ENCODE data around the gene GNG11.
A peak's percentile ranks its signal among the peaks of the same experiment; 100 is the strongest.
"Not testable (repeated sequence)": the region's sequence is repeated elsewhere in the genome, so short reads cannot be mapped to it uniquely, and the experiment has no call there.

GNG11 gene

DNA sequence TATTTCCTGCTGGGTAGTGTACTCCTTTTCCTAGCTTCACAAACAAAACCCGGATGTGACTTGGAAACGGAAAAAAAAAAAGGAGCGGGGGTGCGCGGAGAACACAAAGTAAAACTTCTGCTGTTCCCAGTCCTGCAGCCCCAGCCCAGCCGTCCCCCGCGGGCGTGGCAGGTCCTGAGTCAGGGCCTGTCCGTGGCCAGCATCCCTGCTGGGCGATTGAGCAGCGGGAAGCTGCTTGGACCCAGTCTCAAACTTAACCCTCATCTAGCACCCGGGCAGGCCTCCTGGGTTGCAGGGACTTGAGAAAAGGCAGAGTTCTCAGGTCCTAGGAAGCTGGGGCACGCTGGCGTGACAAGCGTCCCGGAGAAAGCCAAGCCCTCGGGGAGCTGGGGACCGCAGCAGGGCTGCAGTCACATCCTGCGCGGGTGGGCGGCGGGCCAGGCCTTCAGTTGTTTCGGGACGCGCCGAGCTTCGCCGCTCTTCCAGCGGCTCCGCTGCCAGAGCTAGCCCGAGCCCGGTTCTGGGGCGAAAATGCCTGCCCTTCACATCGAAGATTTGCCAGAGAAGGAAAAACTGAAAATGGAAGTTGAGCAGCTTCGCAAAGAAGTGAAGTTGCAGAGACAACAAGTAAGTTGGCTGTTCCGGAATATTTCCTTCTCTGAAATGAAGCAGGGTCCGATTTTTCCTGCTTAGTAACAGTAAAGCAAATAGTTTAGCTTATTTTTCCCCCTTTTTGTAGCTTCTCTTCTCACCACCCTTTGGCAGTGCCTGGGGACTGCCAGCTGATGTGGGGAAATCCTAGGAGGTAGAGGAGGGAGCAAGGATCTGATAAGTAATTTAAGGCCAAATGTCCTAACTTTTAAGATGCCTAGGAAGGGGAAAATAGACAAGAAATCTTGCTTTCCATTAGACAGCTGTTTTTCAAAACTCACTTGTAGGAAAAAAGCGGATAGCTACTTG lies at the start of gene GNG11:
Gene GNG11, plus strand, starts transcription at position 129 of the 960 bp plus-strand sequence. Its CDS starts 403 bp downstream, at position 532.
- peak; percentile 49 to 61 for ATAC-seq

DNA sequence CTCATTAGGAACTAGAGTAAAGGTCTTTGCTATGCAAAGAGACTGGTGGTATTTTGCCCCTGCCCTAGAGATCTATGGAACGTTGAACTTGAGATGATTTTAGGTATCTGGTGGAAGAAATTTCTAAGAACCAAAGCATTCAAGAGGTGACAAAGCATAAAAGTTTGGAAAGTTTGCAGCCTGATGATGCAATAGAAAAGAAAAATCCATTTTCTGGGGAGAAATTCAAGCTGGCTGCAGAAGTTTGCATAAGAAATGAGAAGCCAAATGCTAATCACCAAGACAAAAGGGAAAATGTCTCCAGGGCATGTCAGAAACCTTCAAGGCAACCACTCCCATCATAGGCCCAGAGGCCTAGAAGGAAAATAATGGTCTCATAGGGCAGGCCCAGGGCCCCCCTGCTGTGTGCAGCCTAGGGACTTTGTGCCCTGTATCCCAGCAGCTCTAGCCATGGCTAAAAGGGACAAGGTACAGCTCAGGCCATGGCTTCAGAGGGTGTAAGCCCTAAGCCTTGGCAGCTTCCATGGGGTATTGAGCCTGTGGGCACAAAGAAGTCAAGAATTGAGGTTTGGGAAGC lies 47.4 kb upstream of the GNG11 start:
- no peak for ATAC-seq

DNA sequence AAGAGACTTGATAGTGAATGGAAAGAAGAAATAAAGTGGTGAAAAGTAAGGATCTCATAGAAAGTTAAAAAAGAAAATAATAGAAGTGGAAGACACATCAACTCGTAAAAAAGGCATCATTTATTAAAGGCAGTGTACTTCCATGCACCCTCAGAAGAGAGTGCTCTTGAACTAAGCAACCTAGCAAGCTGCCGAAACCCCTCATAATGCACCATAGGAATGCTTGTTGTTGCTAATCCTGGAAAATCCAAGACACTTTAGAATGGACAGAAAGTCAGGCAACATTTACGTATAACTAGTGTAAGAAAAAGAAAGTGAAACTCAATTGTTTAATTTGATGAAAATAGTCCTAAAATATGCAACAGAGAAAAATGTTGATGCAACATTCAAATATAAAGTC lies 43.8 kb upstream of the GNG11 start:
- ATAC-seq = no peak

DNA sequence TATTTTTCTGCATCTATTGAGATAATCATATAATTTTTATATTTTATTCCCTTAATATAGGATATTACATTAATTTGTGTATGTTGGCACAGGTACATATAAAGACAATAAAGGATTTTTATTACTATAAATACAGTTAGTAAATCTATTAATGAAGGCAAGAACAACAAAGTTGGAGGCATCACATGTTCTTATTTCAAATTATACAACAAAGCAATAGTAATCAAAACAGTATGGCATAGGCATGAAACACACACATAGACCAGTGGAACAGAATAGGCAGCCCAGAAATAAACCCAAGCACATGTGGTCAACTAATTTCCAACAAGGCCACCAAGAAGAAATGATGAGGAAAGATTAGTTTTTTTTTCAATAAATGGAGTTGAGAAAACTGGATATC lies 42.2 kb upstream of the GNG11 start:
- ATAC-seq = no peak

DNA sequence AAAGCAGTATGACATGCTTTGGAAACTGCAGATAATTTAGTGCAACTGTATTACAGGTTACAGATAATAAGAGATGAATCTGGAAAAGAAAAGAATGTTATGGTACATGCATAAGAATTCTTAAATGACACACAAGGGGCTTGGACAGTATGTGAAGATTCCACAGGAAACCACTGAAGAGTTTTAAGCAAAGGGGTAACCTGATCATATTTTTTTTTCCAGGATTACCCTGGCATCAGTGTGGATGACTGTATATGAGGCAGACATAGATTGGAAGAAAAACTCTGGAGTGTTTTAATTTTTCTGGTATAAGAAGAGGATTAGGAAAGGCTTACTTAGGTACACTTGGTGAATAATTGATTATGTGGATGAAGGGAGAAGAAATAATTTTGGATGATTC lies 39.1 kb upstream of the GNG11 start:
- no peak for ATAC-seq

DNA sequence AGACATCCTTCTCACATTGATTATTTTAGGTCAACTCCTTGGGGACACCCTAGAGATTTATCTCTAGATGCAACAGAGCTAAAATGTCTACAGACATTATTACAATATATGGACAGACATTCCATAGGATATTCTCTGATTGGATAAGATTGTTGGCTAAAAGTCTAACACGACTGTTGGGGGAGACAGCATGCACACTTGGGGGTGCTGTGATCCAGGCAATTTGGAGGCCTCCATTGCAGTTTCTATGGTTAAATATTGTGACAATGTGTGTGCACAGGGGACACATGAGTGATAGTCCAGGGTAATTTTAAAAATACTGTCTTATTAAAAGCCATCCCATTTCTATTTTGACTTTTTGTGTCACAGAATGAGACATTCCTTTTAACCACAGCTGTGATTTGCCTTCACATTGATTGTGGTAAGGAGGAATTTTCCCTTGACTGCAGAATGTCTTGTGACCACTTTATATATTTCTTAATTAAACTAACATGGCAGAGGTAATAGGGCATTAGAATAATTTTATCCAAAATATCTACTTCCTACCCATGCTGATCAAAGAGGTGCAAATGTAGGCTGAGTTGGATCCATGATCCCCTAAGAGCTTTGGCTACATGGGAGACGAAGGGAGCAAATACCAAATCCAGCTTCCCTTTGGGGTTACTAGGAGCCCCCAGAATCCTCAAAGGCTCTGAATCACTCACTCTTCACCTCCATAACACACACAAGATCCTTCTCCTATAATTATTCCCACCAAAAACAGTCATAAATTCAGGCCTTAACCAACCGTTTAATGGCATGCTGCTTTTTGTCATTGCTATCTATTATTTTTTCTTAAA lies 38.2 kb upstream of the GNG11 start:
- no peak for ATAC-seq

DNA sequence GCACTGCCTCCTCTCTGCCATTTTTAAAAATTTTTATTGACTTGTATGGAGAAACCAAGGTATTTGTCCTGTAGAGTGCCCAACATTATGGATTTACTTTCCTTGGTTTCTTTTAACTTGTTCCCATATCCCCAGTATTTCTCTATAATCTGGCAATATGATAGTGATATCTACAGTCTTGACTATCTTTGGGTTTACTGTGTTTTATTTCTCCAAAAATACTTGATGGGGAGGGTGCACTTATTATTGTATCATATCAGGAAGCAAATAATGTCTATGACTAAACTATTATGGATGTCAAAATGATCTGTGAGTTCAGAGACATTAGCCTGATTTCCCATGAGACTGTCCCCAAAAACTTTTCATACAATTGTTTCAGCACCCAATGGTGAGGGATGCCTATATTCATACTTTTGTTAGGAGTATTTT lies 37.6 kb upstream of the GNG11 start:
- no peak for ATAC-seq

DNA sequence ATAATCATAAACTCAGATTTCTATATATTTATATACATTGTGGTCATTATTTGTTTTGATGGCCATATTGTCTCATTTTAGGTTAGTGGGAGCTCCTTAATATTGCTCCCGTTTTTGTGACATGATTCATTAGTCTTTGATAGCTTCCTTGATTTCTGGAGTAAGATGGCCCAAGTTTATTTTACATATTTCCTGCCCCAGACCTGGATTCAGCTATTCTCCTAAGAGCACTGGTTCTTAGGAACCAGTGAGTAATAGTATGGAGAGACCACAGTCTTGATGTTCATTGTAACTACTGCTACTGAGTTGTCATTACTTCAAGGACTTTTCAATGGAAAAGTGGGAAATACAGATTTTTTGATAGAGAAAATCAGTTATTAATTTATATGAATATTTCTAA lies 37.0 kb upstream of the GNG11 start:
- ATAC-seq = no peak

DNA sequence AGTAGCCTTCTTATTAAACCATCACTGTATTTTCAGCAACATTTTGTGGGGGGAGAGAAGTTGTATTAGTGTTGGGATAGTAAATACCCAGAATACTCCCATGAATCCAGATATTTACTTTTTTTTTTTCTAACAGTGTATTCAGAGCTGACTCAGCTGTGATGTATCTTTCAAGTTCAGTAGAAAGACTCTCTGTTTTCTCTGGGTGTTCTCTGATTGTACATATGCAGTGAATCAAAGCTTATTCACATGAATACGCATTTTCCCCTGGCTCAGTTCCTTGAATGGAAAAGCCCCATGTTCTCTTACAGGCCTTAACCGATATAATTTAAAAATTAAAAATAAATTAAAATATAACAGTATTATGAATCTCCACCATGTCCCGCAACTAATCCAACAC lies 32.3 kb upstream of the GNG11 start:
- ATAC-seq = no peak

DNA sequence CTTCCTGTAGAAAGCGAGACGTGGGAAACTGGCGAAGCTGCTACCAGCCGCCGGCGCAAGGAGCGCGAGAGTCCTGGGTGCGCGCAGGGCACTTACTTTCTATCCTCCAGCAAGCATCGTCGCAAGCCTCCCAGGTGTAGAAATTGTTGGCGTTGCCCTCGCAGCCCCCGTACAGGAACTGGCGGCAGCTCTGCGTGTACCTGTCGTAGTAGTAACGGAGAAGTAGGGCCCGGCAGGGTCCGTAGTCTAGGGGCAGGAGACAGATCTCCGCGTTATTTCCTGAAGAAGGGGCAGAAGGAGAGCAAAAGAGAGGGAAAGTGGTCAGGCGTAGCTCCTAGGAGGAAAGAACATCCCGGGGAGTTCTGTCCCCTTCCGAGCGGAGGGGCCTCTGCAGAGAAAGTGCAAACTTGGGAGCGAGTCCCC lies 31.5 kb upstream of the GNG11 start:
- ATAC-seq = peak in 1 of 2 donors; percentile 20

DNA sequence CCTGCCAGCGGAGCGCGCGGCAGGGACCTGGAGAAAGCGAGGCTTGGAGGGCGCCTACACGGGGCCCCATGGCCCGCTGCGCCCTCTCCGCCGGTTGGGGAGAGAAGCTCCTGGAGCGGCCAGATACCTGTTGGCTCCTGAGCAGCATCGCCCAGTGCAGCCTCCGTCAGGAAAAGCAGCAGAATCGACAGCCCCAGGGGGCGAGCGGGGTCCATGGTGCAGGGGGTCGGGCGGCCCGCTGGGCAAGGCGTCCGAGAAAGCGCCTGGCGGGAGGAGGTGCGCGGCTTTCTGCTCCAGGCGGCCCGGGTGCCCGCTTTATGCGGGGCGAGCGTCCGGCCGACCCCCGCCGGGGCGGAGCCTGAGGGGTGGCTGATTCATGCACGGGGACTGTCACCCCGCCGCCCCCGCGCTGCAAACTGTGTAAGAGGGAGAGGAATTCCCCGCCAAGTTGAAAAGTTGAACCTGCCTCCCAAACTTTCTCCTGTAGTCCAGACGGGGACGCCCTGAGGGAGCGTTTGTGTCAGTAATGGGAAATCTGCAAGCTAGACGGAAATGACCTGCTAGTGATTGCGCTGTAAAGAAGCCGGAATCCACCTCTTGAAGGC lies 31.0 kb upstream of the GNG11 start, which contains the start of gene TFPI2:
Gene TFPI2, minus strand, starts transcription at position 290 of the 605 bp plus-strand sequence. Its CDS starts 75 bp downstream, at position 215.
- peak; percentile 26 to 30 for ATAC-seq

DNA sequence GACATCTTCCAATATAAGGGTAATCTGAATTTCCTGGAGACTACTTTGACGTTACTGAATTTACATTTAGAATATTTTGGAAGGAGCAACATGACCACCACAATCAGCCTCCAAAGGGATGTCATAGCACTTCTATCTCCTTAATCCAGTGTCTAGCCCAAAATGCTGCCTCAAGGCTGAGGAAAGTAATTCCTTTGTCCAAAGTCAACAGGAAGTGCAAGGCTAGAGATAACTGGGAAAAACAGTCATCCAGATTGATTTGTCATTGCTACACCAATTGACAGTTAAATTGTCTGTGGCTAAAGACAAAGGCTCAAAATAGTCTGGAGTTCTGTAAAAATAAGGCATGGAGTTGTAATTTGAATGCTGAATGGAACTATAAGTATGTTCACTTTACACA lies 27.1 kb upstream of the GNG11 start:
- no peak for ATAC-seq

DNA sequence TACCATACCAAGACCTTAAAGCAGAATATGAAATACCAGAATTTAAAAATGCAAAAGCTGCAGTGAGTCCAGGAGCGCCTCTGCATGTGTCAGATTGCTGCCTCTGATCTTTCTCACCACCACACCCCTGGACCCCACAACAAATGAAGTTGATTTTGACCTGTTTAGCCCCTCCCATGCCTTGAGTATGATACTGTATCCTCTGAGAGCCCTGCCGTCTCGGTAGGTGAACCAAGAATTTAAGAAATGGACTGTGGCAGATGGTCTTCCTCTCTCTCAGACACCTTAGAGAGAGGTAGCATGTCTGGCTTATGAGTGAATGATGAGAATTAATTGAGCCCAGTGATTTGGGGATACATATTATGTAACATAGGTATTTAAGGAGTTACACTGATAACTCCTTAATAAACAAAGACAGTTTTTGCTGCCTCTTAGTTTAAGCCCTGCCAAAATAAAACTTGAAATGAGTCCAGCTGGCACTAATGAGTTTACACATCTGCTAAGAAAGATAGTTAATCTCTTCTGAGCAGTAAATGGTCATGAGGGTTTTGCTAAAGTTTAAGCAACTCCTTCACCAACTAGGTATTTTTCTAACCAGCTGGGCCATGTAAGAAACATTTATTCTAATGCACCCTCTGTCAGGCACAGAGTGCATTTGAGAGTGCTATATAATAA lies 26.4 kb upstream of the GNG11 start:
- ATAC-seq = no peak

DNA sequence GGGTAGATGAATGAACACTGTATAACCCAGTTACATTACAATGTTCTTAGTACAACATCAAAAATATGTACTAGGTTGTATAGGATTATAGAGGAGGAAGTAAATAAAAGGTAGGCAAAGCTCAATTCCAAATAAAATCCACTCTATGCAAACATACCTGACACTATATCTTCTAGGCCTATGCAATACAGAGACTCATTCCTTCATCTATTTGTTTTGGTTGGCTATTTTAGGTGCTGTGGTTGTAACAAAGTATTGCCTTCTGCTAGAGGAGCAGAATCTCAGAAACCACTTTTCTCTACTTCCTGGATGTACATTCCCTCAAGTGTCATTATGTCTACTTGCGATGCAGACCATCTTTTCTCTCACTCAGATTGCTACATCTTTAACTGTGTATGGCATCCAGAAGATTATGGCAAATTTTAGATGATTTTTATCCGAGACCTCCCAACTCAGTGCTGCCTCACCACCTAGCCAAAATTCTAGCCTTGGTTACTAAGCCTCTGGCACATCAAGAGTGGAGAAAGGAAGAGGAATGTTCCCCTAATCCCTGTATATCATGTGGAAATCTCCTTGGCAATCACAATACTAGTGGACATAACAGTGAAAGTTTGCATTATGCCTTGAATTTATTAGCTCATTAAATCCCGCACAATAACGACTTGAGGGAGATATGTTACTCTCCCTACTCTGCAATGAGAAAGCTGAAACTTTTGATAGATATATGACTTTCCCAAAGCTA lies 25.5 kb upstream of the GNG11 start:
- no peak for ATAC-seq

DNA sequence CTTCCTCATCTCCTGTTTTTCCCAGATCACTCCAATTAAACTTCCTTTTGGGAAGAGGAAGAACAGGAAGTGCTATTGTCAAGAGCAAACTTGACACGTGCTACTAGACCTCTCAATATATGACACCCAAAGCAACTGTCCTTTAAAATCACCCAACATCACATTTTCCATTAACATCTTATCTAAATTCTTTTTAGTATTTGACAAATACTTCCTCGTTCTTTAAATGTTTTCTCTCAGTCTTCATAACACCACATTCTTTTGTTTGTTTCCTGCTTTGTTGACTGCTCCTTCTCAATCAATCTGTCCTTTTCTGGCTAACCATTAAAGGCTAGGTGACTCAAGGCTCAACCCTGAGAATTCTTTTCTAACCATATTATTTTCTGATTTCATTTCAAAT lies 23.9 kb upstream of the GNG11 start:
- ATAC-seq = no peak

DNA sequence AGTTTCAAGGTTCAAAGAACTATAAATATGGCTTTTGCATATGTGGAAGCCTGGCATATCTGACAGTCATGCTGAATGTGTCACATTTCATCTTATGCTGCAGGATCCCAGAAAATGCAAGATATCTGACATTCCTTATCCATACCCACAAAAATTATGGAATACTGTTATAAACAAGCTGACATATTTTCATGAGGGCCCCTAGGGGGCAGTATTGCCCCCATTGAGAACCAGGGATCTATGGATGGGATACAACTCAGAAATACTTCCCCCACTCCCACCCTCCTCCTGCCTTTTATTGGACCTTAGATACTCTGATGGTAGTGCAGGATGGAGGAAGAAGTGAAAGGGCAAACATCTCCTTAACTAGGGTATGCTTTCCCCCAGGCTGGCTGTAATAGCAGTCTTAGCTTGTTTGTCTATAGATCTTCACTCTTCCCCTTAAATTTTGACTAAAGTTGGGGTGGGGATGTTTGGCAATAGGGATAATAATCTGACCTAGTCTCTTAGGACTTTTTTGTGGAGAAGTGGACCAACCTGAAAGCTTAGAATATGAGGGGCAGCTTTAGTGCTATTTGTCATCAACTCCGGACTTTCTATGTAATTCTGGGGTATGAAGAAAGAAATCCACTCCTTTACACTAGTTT lies 18.6 kb upstream of the GNG11 start:
- no peak for ATAC-seq

DNA sequence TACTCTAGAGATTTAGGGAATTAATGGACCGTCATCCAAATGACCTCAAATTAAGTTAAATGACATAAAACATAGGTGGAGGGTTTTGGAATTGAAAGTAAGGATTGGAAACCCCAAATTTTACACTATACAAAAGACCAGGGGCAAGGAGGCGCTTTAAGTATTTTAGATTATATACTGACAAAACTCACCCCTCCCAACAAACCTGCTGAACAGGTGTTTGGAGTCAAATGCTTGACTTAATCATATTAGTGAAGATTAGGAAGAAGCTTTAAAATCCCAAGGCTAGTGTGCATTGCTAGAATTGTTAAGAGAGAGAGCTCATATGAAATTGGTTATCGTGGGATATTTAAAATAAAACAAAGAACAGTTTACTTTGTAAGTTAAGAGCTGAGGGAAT lies 15.3 kb upstream of the GNG11 start, which contains the start of gene GNGT1:
Gene GNGT1, plus strand, starts transcription at position 301 of the 400 bp plus-strand sequence. CDS start 180 bp downstream, outside the sequence.
- no peak for ATAC-seq

DNA sequence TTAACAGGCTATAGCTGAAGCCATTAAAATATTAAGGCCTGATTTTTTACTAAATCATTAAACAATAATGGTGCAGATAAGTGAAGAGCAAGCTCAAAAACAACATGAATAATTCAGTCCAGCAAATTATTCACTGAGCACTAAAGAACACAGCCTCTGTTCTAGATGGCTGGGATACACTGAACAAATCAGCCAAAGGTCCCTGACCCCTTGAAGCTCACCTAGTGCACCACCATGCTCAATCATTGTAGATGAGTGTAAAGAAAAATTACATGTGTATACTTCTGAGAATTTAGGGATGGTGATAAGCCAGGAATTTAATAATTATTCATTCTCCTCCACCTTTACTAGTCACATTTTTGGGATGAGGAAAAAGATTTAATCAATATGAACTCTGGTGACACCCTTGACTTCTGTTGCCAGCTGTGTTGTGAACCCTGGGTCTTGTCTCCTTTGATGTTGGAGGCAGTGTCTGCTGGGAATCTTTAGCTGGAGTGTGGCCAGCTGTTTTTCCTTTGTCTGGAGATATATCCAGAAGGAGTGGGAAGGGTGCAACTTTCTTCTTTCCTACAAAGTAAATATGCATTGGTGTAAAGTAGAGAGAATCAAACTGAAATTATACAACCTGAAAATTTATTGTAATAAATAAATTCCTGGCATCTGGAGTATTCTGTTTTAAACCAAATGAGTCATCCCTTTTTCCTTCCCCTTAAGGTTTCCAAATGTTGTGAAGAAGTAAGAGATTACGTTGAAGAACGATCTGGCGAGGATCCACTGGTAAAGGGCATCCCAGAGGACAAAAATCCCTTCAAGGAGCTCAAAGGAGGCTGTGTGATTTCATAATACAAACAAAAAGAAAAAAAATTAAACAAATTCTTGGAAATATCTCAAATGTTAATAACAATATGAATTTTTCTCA lies 11.2 kb upstream of the GNG11 start:
- no peak for ATAC-seq

DNA sequence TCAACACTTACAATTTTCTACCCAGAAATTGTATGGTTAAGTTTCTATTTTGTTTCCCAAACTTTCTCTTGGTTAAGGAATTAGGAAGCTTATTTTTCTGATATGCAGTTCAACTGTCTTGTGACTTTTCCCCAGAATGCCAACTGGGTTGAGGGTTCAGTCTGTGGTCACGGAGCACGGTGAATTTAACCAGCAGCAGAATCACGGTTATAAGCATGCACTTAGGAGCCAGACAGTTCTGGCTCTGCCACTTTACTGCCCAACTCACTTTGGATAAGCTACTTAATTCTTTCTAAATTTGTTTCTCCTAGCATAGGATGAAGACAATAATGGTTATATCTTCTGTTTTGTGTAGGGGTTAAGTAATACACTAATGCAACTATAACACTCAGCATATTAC lies 10.3 kb upstream of the GNG11 start:
- ATAC-seq = not testable (repeated sequence)
